GM23338 (cell line): ENCODE data around the gene SANBR. TPM values are rescaled to one million over a fixed set of nuclear protein-coding genes. Genes with fewer than 3 reads are reported as not detected.

Source experiments
- ATAC-seq: fragments of 200-7000 bp; cut with Tn5 transposase; 3 replicates; pipeline ENCODE4 v1.9.1; 2020
- DNase-seq: peaks from one replicate; pipeline ENCODE4 v3.0.0-alpha.2; 2015; ENCODE audit warnings: low spot score
- H2AFZ ChIP-seq: fragments of 200-600 bp; sonication (generic); 2 replicates; pipeline ENCODE4 v1.8.0; 2016; ENCODE audit warnings: antibody characterized with exemption, mild to moderate bottlenecking, moderate library complexity
- H3F3A ChIP-seq: fragments of 200-600 bp; sonication (generic); replicated peaks from 2 replicates; pipeline ENCODE4 v1.8.0; 2017; ENCODE audit warnings: antibody characterized with exemption, mixed run types, low read depth
- H3K27ac ChIP-seq: fragments of 200-600 bp; sonication (generic); 2 replicates; pipeline ENCODE4 v1.6.1; 2016; ENCODE audit warnings: low read depth
- H3K27me3 ChIP-seq: fragments of 200-600 bp; sonication (generic); 2 replicates; pipeline ENCODE4 v1.8.0; 2016; ENCODE audit warnings: mild to moderate bottlenecking, mixed run types, moderate library complexity; ENCODE audit not compliant: insufficient read depth
- H3K36me3 ChIP-seq: fragments of 200-600 bp; sonication (generic); 2 replicates; pipeline ENCODE4 v1.8.0; 2016; ENCODE audit warnings: mild to moderate bottlenecking; ENCODE audit not compliant: insufficient read depth
- H3K4me1 ChIP-seq: fragments of 200-600 bp; sonication (generic); 2 replicates; pipeline ENCODE4 v1.8.0; 2016; ENCODE audit warnings: mild to moderate bottlenecking, moderate library complexity; ENCODE audit not compliant: insufficient read depth
- H3K4me2 ChIP-seq: fragments of 200-600 bp; sonication (generic); 2 replicates; pipeline ENCODE4 v1.7.1; 2017; ENCODE audit warnings: mixed run types
- H3K4me3 ChIP-seq: fragments of 200-600 bp; sonication (generic); 2 replicates; pipeline ENCODE4 v1.6.1; 2016; ENCODE audit warnings: mixed run types
- H3K79me2 ChIP-seq: fragments of 200-600 bp; sonication (generic); replicated peaks from 2 replicates; pipeline ENCODE4 v1.8.0; 2017; ENCODE audit warnings: mild to moderate bottlenecking; ENCODE audit not compliant: insufficient read depth
- H3K9me2 ChIP-seq: fragments of 200-600 bp; sonication (generic); 2 replicates; pipeline ENCODE4 v1.8.0; 2017; ENCODE audit not compliant: insufficient read depth
- H4K20me1 ChIP-seq: fragments of 200-600 bp; sonication (generic); replicated peaks from 2 replicates; pipeline ENCODE4 v1.8.0; 2017; ENCODE audit warnings: mild to moderate bottlenecking; ENCODE audit not compliant: insufficient read depth
- H3K27ac Mint-ChIP-seq: 2 replicates; pipeline ENCODE4 v1.8.0; 2020; ENCODE audit warnings: inconsistent platforms, mild to moderate bottlenecking, moderate library complexity, mixed read lengths
- H3K27me3 Mint-ChIP-seq: 3 replicates; pipeline ENCODE4 v1.8.0; 2022; ENCODE audit warnings: low read depth, mild to moderate bottlenecking, moderate library complexity, mixed read lengths, inconsistent platforms; ENCODE audit not compliant: insufficient read depth, poor library complexity
- H3K36me3 Mint-ChIP-seq: 3 replicates; pipeline ENCODE4 v1.8.0; 2021; ENCODE audit warnings: low read depth, mild to moderate bottlenecking, inconsistent platforms, moderate library complexity, mixed read lengths
- H3K4me1 Mint-ChIP-seq: 3 replicates; pipeline ENCODE4 v1.8.0; 2020; ENCODE audit warnings: mild to moderate bottlenecking, inconsistent platforms, mixed read lengths
- H3K4me3 Mint-ChIP-seq: 3 replicates; pipeline ENCODE4 v1.8.0; 2021; ENCODE audit warnings: moderate library complexity, mild to moderate bottlenecking, inconsistent platforms, mixed read lengths
- H3K9me3 Mint-ChIP-seq: 3 replicates; pipeline ENCODE4 v1.8.0; 2020; ENCODE audit warnings: moderate library complexity, mild to moderate bottlenecking, inconsistent platforms, mixed read lengths
- JUNB ChIP-seq: IDR thresholded peaks from one replicate; pipeline ENCODE4 v1.6.1; 2016; ENCODE audit warnings: antibody characterized with exemption; ENCODE audit not compliant: unreplicated experiment
- NANOG ChIP-seq: IDR thresholded peaks from 2 replicates; pipeline ENCODE4 v1.6.1; 2016; ENCODE audit warnings: antibody characterized with exemption, borderline replicate concordance
- POLR2AphosphoS5 ChIP-seq: IDR thresholded peaks from 2 replicates; pipeline ENCODE4 v1.6.1; 2016; ENCODE audit warnings: antibody characterized with exemption, low read depth
- STAT1 ChIP-seq: IDR thresholded peaks from one replicate; pipeline ENCODE4 v1.6.1; 2016; ENCODE audit warnings: antibody characterized with exemption; ENCODE audit not compliant: unreplicated experiment
- ZNF114 ChIP-seq: fragments of 250-450 bp; sonication (Bioruptor Pico); IDR thresholded peaks from 2 replicates; pipeline ENCODE4 v1.5.0; 2020; ENCODE audit warnings: mild to moderate bottlenecking, moderate library complexity
- ZNF331 ChIP-seq: fragments of 250-450 bp; sonication (Bioruptor Pico); IDR thresholded peaks from 2 replicates; pipeline ENCODE4 v1.5.0; 2020; ENCODE audit warnings: low read depth, mild to moderate bottlenecking, moderate library complexity
- polyA plus RNA-seq: library from polyadenylated mRNA; unstranded; fragments of >200 nt; fragmentation: Nextera tagmentation; extraction: Ambion mirVana; gene quantifications from 2 replicates; pipeline ENCODE4 v1.2.1, GENCODE V29; 2016
- total RNA-seq: library from RNA; depleted of rRNA; stranded (reverse); fragments of >200 nt; shearing (Covaris generic); gene quantifications from 2 replicates; pipeline ENCODE4 v1.2.3, GENCODE V29; 2014
- TF ChIP-seq, protein P1 (sequence below): IDR thresholded peaks from 2 replicates; pipeline ENCODE4 v1.6.1; 2016; ENCODE audit warnings: antibody characterized with exemption
- TF ChIP-seq, protein P2 (sequence below): IDR thresholded peaks from one replicate; pipeline ENCODE4 v1.6.1; 2018; ENCODE audit warnings: antibody characterized with exemption; ENCODE audit not compliant: unreplicated experiment
- TF ChIP-seq, protein P3 (sequence below): fragments of 250-450 bp; sonication (Bioruptor Pico); IDR thresholded peaks from 2 replicates; pipeline ENCODE4 v1.5.0; 2020; ENCODE audit warnings: mild to moderate bottlenecking, moderate library complexity
- TF ChIP-seq, protein P4 (sequence below), 2 experiments: fragments of 200-600 bp in 1 of 2; sonication (generic) in 1 of 2; conservative IDR thresholded peaks; 2 replicates each; pipeline versions ENCODE4 v1.5.1 to v1.6.1; 2016 to 2017; ENCODE audit warnings: antibody characterized with exemption in 2 of 2, low read depth in 2 of 2, mild to moderate bottlenecking in 2 of 2, moderate library complexity in 1 of 2

The SANBR gene
- total and polyA plus RNA-seq, 2 experiments from 2014 or later = 8.4 to 10.8 TPM

DNA sequence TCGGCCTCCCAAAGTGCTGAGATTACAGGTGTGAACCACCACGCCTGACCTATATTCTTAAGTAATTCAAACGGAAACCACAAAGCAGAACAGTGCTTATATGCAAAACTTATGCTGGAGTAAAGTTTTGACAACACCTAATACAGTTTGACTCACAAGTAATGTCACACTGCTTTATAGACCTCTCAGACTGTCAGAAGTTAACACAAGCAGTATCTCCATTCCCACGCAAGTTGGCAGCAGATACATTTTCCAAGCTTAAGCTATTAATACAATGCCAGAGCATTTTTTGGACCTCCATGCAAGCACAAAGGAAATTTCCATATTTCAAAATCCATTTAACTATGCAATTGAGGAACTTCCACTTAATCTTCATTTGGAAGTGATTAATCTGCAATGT, 21.0 kb upstream of the SANBR start:
- Histone ChIP-seq H4K20me1 (no peaks in the 10 kb centered on the region), H3K4me1 (no peaks in the 10 kb centered on the region), H3K36me3 (no peaks in the 10 kb centered on the region; the same call in none of the 2 replicates), H3K4me2 (no peak overlapping the region), H3K27me3 (no peaks in the 10 kb centered on the region), H3K27ac (no peak overlapping the region), H3K79me2 (no peaks in the 10 kb centered on the region; the same call in 1 of the 2 replicates), H3K4me3 (no peak overlapping the region), H3F3A (no peaks in the 10 kb centered on the region), H3K9me2 (no peaks in the 10 kb centered on the region), H2AFZ (no peak overlapping the region)
- ATAC-seq (no peak), DNase-seq (no peak)
- TF ChIP-seq, protein P1, sequence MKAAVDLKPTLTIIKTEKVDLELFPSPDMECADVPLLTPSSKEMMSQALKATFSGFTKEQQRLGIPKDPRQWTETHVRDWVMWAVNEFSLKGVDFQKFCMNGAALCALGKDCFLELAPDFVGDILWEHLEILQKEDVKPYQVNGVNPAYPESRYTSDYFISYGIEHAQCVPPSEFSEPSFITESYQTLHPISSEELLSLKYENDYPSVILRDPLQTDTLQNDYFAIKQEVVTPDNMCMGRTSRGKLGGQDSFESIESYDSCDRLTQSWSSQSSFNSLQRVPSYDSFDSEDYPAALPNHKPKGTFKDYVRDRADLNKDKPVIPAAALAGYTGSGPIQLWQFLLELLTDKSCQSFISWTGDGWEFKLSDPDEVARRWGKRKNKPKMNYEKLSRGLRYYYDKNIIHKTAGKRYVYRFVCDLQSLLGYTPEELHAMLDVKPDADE = no peak
- TF ChIP-seq ZNF114 (CRISPR knock-in tag) = no peak
- TF ChIP-seq JUNB = no peak
- TF ChIP-seq POLR2AphosphoS5 = no peak
- H3K4me1 Mint-ChIP-seq = no peaks in the 10 kb centered on the region
- H3K36me3 Mint-ChIP-seq = peaks cover 14% of the 10 kb centered on the region
- 0 out of 3 replicates have a peak, but pooled peaks cover 2% of the 10 kb centered on the region for H3K9me3 Mint-ChIP-seq
- no peak overlapping the region for H3K27ac Mint-ChIP-seq
- no peak overlapping the region for H3K4me3 Mint-ChIP-seq
- peaks cover 2% of the 10 kb centered on the region for H3K27me3 Mint-ChIP-seq

DNA sequence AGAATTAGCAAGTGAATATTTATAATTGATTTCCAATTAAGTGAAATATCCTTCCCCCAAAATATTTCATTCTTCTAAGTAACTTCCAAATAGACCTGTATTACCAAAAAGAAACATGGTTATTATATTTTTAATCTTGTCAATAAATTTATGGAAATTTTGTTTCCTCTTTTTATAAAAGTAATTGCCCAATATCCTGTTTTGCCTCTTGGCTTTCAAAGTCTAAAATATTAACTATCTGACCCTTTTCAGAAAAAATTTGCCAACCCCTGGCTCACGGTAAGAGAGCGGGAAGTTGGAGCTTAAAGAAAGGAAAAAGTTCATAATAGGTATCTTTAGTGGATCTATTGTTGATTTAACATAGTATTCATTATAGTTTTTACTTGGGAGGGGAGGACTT, 20.4 kb upstream of the SANBR start:
- Histone ChIP-seq H2AFZ (no peak overlapping the region), H3F3A (no peaks in the 10 kb centered on the region), H3K79me2 (no peaks in the 10 kb centered on the region), H3K27ac (no peak overlapping the region), H3K27me3 (no peaks in the 10 kb centered on the region), H3K4me2 (no peak overlapping the region), H3K9me2 (no peaks in the 10 kb centered on the region), H4K20me1 (no peaks in the 10 kb centered on the region), H3K4me3 (no peak overlapping the region), H3K36me3 (no peaks in the 10 kb centered on the region; the same call in none of the 2 replicates), H3K4me1 (no peaks in the 10 kb centered on the region)
- Mint-ChIP-seq H3K9me3 (no peaks in the 10 kb centered on the region), H3K4me1 (no peaks in the 10 kb centered on the region), H3K27ac (no peak overlapping the region), H3K27me3 (no peaks in the 10 kb centered on the region), H3K4me3 (no peak overlapping the region), H3K36me3 (peaks cover 14% of the 10 kb centered on the region)
- ATAC-seq = no peak
- DNase-seq = no peak
- TF ChIP-seq POLR2AphosphoS5 (no peak), NANOG (no peak), ZNF114 (CRISPR knock-in tag) (no peak), STAT1 (no peak), ZNF331 (no peak)
- TF ChIP-seq, protein P2, sequence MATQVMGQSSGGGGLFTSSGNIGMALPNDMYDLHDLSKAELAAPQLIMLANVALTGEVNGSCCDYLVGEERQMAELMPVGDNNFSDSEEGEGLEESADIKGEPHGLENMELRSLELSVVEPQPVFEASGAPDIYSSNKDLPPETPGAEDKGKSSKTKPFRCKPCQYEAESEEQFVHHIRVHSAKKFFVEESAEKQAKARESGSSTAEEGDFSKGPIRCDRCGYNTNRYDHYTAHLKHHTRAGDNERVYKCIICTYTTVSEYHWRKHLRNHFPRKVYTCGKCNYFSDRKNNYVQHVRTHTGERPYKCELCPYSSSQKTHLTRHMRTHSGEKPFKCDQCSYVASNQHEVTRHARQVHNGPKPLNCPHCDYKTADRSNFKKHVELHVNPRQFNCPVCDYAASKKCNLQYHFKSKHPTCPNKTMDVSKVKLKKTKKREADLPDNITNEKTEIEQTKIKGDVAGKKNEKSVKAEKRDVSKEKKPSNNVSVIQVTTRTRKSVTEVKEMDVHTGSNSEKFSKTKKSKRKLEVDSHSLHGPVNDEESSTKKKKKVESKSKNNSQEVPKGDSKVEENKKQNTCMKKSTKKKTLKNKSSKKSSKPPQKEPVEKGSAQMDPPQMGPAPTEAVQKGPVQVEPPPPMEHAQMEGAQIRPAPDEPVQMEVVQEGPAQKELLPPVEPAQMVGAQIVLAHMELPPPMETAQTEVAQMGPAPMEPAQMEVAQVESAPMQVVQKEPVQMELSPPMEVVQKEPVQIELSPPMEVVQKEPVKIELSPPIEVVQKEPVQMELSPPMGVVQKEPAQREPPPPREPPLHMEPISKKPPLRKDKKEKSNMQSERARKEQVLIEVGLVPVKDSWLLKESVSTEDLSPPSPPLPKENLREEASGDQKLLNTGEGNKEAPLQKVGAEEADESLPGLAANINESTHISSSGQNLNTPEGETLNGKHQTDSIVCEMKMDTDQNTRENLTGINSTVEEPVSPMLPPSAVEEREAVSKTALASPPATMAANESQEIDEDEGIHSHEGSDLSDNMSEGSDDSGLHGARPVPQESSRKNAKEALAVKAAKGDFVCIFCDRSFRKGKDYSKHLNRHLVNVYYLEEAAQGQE = no peak
- TF ChIP-seq, protein P3, sequence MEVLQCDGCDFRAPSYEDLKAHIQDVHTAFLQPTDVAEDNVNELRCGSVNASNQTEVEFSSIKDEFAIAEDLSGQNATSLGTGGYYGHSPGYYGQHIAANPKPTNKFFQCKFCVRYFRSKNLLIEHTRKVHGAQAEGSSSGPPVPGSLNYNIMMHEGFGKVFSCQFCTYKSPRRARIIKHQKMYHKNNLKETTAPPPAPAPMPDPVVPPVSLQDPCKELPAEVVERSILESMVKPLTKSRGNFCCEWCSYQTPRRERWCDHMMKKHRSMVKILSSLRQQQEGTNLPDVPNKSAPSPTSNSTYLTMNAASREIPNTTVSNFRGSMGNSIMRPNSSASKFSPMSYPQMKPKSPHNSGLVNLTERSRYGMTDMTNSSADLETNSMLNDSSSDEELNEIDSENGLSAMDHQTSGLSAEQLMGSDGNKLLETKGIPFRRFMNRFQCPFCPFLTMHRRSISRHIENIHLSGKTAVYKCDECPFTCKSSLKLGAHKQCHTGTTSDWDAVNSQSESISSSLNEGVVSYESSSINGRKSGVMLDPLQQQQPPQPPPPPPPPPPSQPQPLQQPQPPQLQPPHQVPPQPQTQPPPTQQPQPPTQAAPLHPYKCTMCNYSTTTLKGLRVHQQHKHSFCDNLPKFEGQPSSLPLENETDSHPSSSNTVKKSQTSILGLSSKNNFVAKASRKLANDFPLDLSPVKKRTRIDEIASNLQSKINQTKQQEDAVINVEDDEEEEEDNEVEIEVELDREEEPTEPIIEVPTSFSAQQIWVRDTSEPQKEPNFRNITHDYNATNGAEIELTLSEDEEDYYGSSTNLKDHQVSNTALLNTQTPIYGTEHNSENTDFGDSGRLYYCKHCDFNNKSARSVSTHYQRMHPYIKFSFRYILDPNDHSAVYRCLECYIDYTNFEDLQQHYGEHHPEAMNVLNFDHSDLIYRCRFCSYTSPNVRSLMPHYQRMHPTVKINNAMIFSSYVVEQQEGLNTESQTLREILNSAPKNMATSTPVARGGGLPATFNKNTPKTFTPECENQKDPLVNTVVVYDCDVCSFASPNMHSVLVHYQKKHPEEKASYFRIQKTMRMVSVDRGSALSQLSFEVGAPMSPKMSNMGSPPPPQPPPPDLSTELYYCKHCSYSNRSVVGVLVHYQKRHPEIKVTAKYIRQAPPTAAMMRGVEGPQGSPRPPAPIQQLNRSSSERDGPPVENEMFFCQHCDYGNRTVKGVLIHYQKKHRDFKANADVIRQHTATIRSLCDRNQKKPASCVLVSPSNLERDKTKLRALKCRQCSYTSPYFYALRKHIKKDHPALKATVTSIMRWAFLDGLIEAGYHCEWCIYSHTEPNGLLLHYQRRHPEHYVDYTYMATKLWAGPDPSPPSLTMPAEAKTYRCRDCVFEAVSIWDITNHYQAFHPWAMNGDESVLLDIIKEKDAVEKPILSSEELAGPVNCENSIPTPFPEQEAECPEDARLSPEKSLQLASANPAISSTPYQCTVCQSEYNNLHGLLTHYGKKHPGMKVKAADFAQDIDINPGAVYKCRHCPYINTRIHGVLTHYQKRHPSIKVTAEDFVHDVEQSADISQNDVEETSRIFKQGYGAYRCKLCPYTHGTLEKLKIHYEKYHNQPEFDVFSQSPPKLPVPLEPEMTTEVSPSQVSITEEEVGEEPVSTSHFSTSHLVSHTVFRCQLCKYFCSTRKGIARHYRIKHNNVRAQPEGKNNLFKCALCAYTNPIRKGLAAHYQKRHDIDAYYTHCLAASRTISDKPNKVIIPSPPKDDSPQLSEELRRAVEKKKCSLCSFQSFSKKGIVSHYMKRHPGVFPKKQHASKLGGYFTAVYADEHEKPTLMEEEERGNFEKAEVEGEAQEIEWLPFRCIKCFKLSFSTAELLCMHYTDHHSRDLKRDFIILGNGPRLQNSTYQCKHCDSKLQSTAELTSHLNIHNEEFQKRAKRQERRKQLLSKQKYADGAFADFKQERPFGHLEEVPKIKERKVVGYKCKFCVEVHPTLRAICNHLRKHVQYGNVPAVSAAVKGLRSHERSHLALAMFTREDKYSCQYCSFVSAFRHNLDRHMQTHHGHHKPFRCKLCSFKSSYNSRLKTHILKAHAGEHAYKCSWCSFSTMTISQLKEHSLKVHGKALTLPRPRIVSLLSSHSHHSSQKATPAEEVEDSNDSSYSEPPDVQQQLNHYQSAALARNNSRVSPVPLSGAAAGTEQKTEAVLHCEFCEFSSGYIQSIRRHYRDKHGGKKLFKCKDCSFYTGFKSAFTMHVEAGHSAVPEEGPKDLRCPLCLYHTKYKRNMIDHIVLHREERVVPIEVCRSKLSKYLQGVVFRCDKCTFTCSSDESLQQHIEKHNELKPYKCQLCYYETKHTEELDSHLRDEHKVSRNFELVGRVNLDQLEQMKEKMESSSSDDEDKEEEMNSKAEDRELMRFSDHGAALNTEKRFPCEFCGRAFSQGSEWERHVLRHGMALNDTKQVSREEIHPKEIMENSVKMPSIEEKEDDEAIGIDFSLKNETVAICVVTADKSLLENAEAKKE (CRISPR knock-in tag) = no peak
- TF ChIP-seq, protein P4, sequence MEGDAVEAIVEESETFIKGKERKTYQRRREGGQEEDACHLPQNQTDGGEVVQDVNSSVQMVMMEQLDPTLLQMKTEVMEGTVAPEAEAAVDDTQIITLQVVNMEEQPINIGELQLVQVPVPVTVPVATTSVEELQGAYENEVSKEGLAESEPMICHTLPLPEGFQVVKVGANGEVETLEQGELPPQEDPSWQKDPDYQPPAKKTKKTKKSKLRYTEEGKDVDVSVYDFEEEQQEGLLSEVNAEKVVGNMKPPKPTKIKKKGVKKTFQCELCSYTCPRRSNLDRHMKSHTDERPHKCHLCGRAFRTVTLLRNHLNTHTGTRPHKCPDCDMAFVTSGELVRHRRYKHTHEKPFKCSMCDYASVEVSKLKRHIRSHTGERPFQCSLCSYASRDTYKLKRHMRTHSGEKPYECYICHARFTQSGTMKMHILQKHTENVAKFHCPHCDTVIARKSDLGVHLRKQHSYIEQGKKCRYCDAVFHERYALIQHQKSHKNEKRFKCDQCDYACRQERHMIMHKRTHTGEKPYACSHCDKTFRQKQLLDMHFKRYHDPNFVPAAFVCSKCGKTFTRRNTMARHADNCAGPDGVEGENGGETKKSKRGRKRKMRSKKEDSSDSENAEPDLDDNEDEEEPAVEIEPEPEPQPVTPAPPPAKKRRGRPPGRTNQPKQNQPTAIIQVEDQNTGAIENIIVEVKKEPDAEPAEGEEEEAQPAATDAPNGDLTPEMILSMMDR (conservative IDR thresholded peaks at IDR 0.05; ENCODE audit: low read depth in 2 of 2) = no peak
